ENCODE results near the gene CD200R1.
"Not testable (repeated sequence)": the region's sequence is repeated elsewhere in the genome, so short reads cannot be mapped to it uniquely, and the experiment has no call there.

CD200R1 gene

GRCh38 chr3:112973325-112974177, 1.4 kb downstream of the CD200R1 start:
- no peak for DNase-seq

DNA sequence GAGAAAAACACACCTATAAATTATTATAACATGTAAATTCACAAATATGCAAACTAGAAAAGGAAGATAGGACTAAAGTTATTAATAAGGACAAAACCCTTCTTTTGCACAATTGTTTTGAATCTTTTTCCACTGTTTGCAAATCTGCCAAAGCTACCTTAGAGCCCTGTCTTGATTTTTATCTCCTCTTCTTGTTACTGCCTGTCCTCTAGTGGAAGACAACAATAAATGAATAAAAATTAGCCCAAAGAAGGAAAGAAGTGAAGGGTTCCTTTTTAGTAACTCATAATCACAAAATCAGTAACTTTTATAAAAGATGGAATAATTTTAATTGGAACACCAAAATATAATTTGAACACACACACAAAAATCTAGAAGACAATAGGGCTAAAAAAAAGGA, 2.7 kb downstream of the CD200R1 start:
- no peak for DNase-seq

DNA sequence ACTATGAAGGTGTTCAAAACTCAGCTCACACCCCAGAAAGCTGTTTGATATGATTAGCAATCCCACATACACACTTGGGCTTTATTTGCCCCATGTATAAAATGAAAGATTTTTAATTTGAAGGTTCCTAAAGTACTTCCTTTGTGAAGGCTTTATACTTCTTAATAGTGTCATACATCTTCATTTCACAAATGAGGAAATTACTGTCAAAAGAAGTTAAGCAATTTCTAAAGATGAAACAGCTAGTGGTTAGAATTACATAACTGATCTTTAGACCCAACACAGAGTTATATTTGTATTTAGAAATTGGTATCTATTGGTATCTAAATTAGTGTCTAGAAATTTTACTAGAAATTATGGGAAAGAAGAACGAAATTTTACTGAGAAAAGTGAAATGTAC, 7.1 kb downstream of the CD200R1 start:
- DNase-seq, result no peak

DNA sequence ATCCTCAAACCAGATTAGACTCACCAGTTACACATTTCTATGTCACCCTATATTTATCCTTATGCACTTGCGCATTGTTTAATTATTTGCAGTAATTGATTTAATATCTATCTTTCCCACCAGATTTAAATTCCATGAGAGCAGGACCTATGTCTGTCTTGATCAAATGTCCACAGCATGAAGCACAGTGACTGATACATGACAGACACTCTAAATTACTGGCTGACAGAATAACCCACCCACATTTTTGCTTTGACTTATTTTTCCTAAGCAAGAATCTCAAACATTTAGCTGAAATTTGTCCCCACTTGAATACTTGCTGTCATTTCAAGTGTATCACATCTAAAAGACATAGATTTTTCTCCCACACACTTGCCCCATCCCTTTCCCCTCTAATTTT, 7.5 kb downstream of the CD200R1 start:
- DNase-seq, result no peak

DNA sequence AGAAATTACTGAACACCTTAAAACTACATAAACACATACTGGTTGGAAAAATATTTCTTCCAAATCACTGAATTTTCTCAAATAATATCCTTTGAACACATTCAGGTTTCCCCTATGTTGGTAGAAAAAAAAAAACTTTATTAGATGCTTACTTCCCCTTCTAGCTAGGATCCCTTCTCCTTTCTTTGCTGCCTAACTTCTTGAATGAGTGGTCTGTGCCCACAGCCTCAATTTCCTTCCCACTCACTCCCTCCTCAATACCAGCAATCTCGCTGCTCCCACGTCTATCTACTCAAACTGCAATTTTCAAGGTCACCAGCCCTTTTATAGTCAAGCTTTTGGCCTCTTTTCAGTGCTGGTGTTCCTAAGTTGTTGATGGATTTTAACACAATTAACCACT, 8.3 kb downstream of the CD200R1 start:
- DNase-seq, result no peak

- no peak for DNase-seq
These were observed 9.2 kb downstream of the CD200R1 start for GRCh38 chr3:112965656-112966055.

DNA sequence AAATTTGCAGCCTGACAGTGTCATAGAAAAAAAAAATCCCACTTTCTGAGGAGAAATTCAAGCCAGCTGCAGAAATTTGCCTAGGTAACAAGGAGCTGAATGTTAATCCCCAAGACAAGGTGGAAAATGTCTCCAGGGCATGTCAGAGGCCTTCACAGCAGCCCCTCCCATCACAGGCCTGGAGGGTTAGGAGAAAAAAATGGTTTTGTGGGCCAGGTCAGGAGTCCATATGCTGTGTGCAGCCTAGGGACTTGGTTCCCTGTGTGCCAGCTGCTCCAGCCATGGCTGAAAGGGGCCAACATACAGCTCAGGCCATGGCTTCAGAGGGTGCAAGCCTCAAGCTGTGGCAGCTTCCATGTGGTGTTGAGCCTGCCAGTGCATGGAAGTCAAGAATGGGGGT, 11.2 kb downstream of the CD200R1 start:
- no peak for DNase-seq

DNA sequence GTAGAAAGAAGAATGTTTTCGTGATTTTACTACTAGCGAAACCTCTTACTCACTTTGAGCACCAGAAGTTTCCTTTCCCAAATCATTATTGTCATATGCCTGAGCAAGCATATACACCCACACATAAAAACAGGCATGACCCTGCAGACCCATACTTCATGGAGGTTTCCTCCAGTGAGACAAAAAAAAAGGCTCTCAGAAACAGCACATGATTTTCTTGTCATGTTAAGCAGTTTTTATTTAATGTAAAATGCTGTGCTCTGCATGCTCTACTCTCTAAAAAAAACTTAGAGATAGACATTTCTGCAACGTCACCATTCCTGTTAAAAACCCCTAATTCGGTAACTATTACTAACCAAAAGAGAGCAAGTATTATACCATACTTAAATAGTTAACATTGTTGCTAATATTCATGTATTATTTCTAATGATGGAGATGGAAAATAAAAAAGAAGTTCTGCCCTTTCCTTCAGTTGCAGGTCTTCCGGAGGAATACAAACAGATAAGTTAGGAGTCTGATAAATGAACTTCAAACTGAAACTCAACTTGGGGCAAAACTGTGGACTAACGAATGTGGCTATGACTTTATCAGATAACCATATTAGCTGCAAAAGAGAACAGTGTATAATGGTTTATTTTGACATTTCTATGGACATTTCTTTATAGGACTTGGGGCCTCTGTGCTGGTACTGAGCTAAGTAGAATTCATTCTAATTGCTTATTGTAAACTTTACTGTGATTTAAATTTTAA, 15.9 kb downstream of the CD200R1 start:
- no peak for DNase-seq

GRCh38 chr3:112956351-112956750, 18.6 kb downstream of the CD200R1 start:
- DNase-seq, result no peak

DNA sequence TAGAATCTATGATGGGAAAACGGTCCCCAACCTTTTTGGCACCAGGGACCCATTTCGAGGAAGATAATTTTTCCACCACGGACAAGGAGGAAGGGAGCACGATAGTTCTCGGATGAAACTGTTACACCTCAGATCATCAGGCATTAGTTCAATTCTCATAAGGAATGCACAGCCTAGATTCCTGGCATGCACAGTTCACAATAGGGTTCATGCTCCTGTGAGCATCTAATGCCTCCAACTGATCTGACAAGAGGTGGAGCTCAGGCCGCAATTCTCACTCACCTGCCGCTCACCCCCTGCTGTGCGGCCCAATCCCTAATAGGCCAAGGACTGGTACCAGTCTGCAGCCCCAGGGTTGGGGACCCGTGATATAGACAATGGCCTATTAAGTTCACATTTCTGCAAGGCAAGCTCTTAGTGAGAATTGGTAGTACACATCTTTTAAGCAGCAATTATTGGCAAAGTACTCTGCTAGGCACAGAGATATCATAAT, 26.5 kb downstream of the CD200R1 start:
- DNase-seq, result no peak

GRCh38 chr3:112931736-112932521, 43.0 kb downstream of the CD200R1 start:
- DNase-seq, result no peak

DNA sequence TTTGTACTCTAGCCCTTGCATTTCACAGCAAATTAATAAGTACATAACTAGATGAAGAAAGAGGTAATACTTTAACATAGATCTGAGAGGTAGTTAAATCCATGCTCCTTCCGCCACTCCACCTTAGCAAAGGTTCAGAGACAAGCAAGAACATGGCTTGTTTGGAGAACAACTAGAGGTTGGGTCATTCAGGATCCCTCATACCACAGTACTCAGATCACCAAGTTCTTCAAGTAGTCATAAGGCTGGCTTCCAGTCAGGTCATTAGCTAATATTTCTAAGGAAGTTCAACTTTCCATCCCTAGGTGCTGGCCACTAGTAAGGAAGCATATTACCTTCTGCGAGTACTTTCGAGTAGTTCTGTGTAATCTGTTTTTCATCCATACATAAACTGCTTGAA, 44.1 kb downstream of the CD200R1 start:
- DNase-seq, result no peak

- no peak for DNase-seq
These were observed 48.9 kb downstream of the CD200R1 start for GRCh38 chr3:112925969-112926368.

GRCh38 chr3:112925560-112925959, 49.3 kb downstream of the CD200R1 start:
- DNase-seq, result no peak

GRCh38 chr3:112919541-112919940, 55.4 kb downstream of the CD200R1 start:
- DNase-seq, result not testable (repeated sequence)

- no peak for DNase-seq
These were observed 66.7 kb downstream of the CD200R1 start for GRCh38 chr3:112908252-112908651.

GRCh38 chr3:112904786-112905185, 70.1 kb downstream of the CD200R1 start:
- DNase-seq, result no peak

DNA sequence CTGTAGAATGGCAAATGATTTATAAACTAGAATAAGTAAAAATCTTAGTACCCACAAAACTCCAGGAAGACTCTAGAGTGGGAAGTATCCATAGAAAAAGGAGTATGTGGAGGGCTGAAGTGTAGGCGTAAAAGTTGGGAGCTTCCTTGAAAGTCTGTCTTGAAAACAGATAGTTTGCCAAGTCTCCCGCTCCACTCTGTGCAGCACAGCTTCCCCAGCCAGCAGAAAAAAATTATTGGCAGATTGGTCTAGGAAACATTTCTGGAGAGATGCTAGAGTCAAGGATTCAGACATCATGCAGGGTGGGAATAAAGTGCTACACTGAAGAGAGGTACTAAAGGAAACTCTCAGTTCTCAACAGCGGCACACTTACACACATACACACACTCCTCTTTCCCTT, 74.8 kb downstream of the CD200R1 start:
- DNase-seq, result no peak

DNA sequence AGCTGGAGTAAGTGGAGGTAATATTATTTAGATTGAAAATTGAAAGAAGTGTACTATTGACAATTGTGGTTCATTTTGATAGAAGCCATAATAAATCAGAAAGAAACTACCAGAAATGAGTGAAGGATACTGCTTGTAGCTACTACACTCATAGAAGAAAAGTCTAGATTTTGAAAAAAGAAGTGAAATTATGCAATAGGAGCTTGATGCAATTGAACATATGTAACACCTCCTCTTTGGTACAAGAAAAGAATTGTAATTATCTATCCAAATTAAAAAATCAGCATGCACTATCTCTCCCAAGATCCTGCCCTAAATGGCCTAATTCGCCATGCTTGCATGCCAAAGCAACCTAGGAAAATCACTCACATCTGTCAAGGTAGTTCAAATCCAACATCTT, 77.1 kb downstream of the CD200R1 start:
- no peak for DNase-seq

DNA sequence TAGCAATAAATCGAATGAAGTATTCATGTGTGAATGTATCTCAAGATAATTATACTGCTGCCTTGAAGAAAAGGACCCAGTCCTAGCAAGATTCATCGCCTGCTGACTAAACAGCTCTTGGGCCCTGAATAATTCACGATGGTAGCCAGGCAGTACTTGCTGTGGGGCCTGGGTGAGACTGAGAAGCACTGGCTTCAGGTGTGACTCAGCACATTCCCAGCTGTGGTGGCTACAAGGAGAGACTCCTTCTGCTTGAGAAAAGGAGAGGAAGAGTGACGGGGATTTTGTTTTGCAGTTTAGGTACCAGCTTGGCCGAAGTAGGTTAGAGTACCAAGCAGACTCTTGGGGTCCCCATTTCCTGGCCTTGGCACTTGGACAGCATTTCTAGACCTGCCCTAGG, 80.6 kb downstream of the CD200R1 start:
- DNase-seq, result no peak

- no peak for DNase-seq
These were observed 85.5 kb downstream of the CD200R1 start for GRCh38 chr3:112889357-112889756.

DNA sequence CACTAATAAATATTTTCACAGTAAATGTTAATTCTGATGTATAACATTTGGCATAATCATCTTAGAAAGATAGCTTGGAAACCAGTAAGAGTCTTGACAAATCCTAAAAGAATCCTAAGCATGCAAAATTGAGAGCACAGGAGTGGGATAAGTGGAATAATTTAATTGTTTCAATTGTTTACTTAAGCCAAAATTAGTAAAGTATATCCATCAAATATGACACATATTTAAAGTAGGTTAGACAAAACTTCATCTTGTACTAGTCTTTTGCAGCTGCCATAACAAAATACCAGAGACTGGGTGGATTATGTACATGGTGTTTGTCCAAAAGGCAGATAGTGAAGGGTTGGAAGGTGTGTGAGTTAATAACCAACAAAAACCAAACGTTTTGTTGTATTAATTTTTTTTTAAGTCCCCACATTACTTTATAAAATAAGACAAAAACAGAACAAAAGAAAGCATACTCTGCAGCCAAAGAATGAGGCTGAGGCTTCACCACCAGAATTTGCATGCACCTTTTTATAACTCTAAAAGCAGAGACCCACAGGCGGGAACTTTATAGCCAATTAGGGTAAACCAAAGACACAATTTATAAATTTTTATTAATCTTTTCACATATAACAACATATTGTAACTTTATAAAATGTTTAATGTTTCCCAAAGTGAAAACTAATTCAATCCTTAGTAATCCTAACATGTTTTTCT, 86.4 kb downstream of the CD200R1 start:
- no peak for DNase-seq

Measured in cerebellar nuclear complex (tissue), 1 donor.